IPS-NIHi7 (cell line): ENCODE measurements around the gene PPP4R1.

Source experiments
- DNase-seq: peaks from one replicate; pipeline ENCODE4 v3.0.0; 2012; ENCODE audit warnings: mixed read lengths; ENCODE audit errors: extremely low spot score

The PPP4R1 gene

GRCh38 chr18:9506046-9506792 lies 108.1 kb downstream of the PPP4R1 start:
- DNase-seq = no peak
